HG03103 (cell line): ENCODE results near the gene HS1BP3.

Experiments used
- ATAC-seq: cut with Tn5 transposase; IDR thresholded peaks from one replicate; pipeline ENCODE4 v1.9.1; 2021; ENCODE audit warnings: low read depth; ENCODE audit not compliant: unreplicated experiment

Gene HS1BP3

GRCh38 chr2:20620696-20621365, 30.1 kb downstream of the HS1BP3 start:
- ATAC-seq, result no peak

GRCh38 chr2:20620271-20620681, 30.6 kb downstream of the HS1BP3 start:
- no peak for ATAC-seq

GRCh38 chr2:20619624-20620024, 31.3 kb downstream of the HS1BP3 start:
- no peak for ATAC-seq

- no peak for ATAC-seq
Observed at GRCh38 chr2:20618886-20619521, 31.9 kb downstream of the HS1BP3 start.

- ATAC-seq, result no peak
Observed at GRCh38 chr2:20618468-20618885, 32.4 kb downstream of the HS1BP3 start.

GRCh38 chr2:20617892-20618467, 32.9 kb downstream of the HS1BP3 start:
- no peak for ATAC-seq

- ATAC-seq, result no peak
Observed at GRCh38 chr2:20617081-20617575, 33.8 kb downstream of the HS1BP3 start.

- ATAC-seq, result no peak
Observed at GRCh38 chr2:20616341-20616871, 34.5 kb downstream of the HS1BP3 start.

GRCh38 chr2:20615466-20616241, 35.2 kb downstream of the HS1BP3 start:
- ATAC-seq, result no peak

- ATAC-seq, result no peak
Observed at GRCh38 chr2:20615068-20615465, 35.8 kb downstream of the HS1BP3 start.

- ATAC-seq, result no peak
Observed at GRCh38 chr2:20614201-20615067, 36.5 kb downstream of the HS1BP3 start.

GRCh38 chr2:20612925-20613916, 37.7 kb downstream of the HS1BP3 start:
- ATAC-seq, result no peak

GRCh38 chr2:20611844-20612356, 39.0 kb downstream of the HS1BP3 start:
- ATAC-seq, result no peak

GRCh38 chr2:20611077-20611843, 39.6 kb downstream of the HS1BP3 start:
- no peak for ATAC-seq

- ATAC-seq, result no peak
Observed at GRCh38 chr2:20609995-20610357, 40.9 kb downstream of the HS1BP3 start.

- ATAC-seq, result no peak
Observed at GRCh38 chr2:20609349-20609994, 41.4 kb downstream of the HS1BP3 start.

GRCh38 chr2:20608666-20609348, 42.1 kb downstream of the HS1BP3 start:
- ATAC-seq, result no peak
